PC-3 (cell line): ENCODE results near the gene HSPB6. TPM values are rescaled to one million over a fixed set of nuclear protein-coding genes. Genes with fewer than 3 reads are reported as not detected.

ENCODE experiments used
- ATAC-seq: fragments of 200-7000 bp; cut with Tn5 transposase; 2 replicates; pipeline ENCODE4 v1.9.1; 2020; ENCODE audit warnings: mild to moderate bottlenecking, moderate library complexity
- BruUV-seq: library from RNA; stranded (reverse); fragments of 400-500 nt; replicated peaks from 2 replicates; lab custom pipeline; 2021; lab: Mats Ljungman, UMichigan
- CTCF ChIA-PET: fragments of 300-600 bp; sonication (Branson Sonifier 250); formaldehyde crosslinking; loops from one replicate; lab custom pipeline; 2022; ENCODE audit warnings: antibody characterized with exemption; lab: Charles Lee
- POLR2A ChIA-PET: fragments of 300-600 bp; sonication (Branson Sonifier 250); formaldehyde crosslinking; loops from one replicate; lab custom pipeline; 2022; ENCODE audit warnings: antibody characterized with exemption; ENCODE audit not compliant: unreplicated experiment; lab: Charles Lee
- DNase-seq: peaks from one replicate; pipeline ENCODE4 v3.0.0-alpha.2; 2015
- H2AFZ ChIP-seq: fragments of 300-600 bp; sonication (generic); 2 replicates; pipeline ENCODE4 v1.6.0; 2016; ENCODE audit warnings: antibody characterized with exemption, low read length
- H3F3A ChIP-seq: fragments of 300-600 bp; sonication (generic); one replicate; pipeline ENCODE4 v1.6.0; 2017; ENCODE audit warnings: antibody characterized with exemption, low read length, control low read depth, mild to moderate bottlenecking; ENCODE audit not compliant: unreplicated experiment
- H3K27ac ChIP-seq: fragments of 300-600 bp; sonication (generic); 2 replicates; pipeline ENCODE4 v1.5.1; 2016; ENCODE audit warnings: mild to moderate bottlenecking, low read length
- H3K27me3 ChIP-seq: fragments of 300-600 bp; sonication (generic); 2 replicates; pipeline ENCODE4 v1.6.1; 2016; ENCODE audit warnings: low read length, mixed read lengths
- H3K36me3 ChIP-seq: fragments of 300-600 bp; sonication (generic); 2 replicates; pipeline ENCODE4 v1.6.1; 2016; ENCODE audit warnings: low read depth, mixed run types, low read length, mixed read lengths
- H3K4me1 ChIP-seq: fragments of 300-600 bp; sonication (generic); 2 replicates; pipeline ENCODE4 v1.5.1; 2016; ENCODE audit warnings: low read length; ENCODE audit not compliant: insufficient read depth
- H3K4me2 ChIP-seq: fragments of 300-600 bp; sonication (generic); 2 replicates; pipeline ENCODE4 v1.6.0; 2016; ENCODE audit warnings: low read length
- H3K4me3 ChIP-seq: fragments of 300-600 bp; sonication (generic); 2 replicates; pipeline ENCODE4 v1.5.1; 2016; ENCODE audit warnings: mild to moderate bottlenecking, low read length, mixed read lengths
- H3K79me2 ChIP-seq: fragments of 300-600 bp; sonication (generic); 2 replicates; pipeline ENCODE4 v1.6.1; 2017; ENCODE audit warnings: low read length, mixed read lengths
- H3K9ac ChIP-seq: fragments of 300-600 bp; sonication (generic); 2 replicates; pipeline ENCODE4 v1.6.0; 2016; ENCODE audit warnings: mild to moderate bottlenecking, low read length
- H3K9me2 ChIP-seq: fragments of 300-600 bp; sonication (generic); replicated peaks from 2 replicates; pipeline ENCODE4 v1.6.1; 2016; ENCODE audit warnings: mixed run types, low read length, mixed read lengths
- H3K9me3 ChIP-seq: fragments of 300-600 bp; sonication (generic); 2 replicates; pipeline ENCODE4 v1.6.1; 2016; ENCODE audit warnings: low read length, mixed read lengths
- H4K20me1 ChIP-seq: fragments of 300-600 bp; sonication (generic); 2 replicates; pipeline ENCODE4 v1.6.1; 2016; ENCODE audit warnings: low read length, mixed read lengths
- CTCF ChIP-seq: fragments of 300-600 bp; sonication (generic); conservative IDR thresholded peaks from 2 replicates; pipeline ENCODE4 v1.5.1; 2017; ENCODE audit warnings: antibody characterized with exemption, low read depth, mild to moderate bottlenecking, low read length
- EZH2 ChIP-seq: fragments of 300-600 bp; sonication (generic); IDR thresholded peaks from one replicate; pipeline ENCODE4 v1.6.1; 2017; ENCODE audit warnings: antibody characterized with exemption, mild to moderate bottlenecking, low read length; ENCODE audit not compliant: unreplicated experiment
- EZH2phosphoT487 ChIP-seq: fragments of 300-600 bp; sonication (generic); IDR thresholded peaks from 2 replicates; pipeline ENCODE4 v1.6.1; 2018; ENCODE audit warnings: mild to moderate bottlenecking, antibody characterized with exemption, low read length, borderline replicate concordance
- intact Hi-C: fragments of 100-400 bp; cut with micrococcal nuclease; formaldehyde crosslinking; loops from 2 replicates; pipeline ENCODE4 v1.9.0; 2023
- total RNA-seq: library from RNA; depleted of rRNA; stranded (reverse); fragments of >200 nt; gene quantifications from 2 replicates; pipeline ENCODE4 v1.2.3, GENCODE V29; 2014

HSPB6 gene
- total RNA-seq, 1 experiment from 2014 or later, result not detected

DNA sequence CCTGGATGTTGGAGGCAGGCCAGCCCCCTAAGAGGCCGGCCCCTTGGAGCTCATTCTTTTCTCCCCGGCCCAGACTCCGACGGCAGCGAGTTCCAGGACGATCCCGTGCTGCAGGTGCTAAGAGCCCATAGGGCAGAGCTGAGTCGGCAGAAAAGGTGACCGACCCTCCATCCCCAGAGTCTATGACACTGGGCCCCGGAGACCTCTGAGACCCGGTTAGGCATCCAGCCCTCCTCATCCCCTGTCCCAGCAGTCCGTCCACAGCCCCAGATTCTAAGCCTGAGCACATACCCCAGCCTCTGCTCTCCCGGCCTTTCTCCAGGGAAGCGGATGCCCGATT, 11.2 kb upstream of the HSPB6 start:
- Histone ChIP-seq H3K27ac (no peak overlapping the region), H3K4me1 (peaks cover 6% of the 10 kb centered on the region; the same call in 1 of the 2 replicates), H3K36me3 (no peaks in the 10 kb centered on the region), H3K9ac (no peak overlapping the region), H3K27me3 (no peaks in the 10 kb centered on the region), H3K79me2 (no peaks in the 10 kb centered on the region), H3K4me3 (no peak overlapping the region), H3K9me2 (no peaks in the 10 kb centered on the region), H4K20me1 (no peaks in the 10 kb centered on the region), H3F3A (no peaks in the 10 kb centered on the region), H3K9me3 (no peaks in the 10 kb centered on the region), H2AFZ (no peak overlapping the region), H3K4me2 (no peak overlapping the region)
- BruUV-seq, result no TSS peak
- CTCF ChIA-PET, result no interaction called here
- ATAC-seq, result no peak
- TF ChIP-seq CTCF (no peak), EZH2 (no peak), EZH2phosphoT487 (no peak)
- no peak for DNase-seq
- POLR2A ChIA-PET, result no interaction called here
- intact Hi-C loops, result no loop called here

GRCh38 chr19:35767288-35768081, 10.7 kb upstream of the HSPB6 start:
- Histone ChIP-seq H4K20me1 (no peaks in the 10 kb centered on the region), H3K4me2 (no peak overlapping the region), H3K9me2 (no peaks in the 10 kb centered on the region), H3K27ac (no peak overlapping the region), H2AFZ (no peak overlapping the region), H3F3A (no peaks in the 10 kb centered on the region), H3K9ac (no peak overlapping the region), H3K36me3 (no peaks in the 10 kb centered on the region), H3K4me1 (peaks cover 6% of the 10 kb centered on the region; the same call in 1 of the 2 replicates), H3K4me3 (no peak overlapping the region), H3K79me2 (no peaks in the 10 kb centered on the region), H3K9me3 (no peaks in the 10 kb centered on the region), H3K27me3 (no peaks in the 10 kb centered on the region)
- intact Hi-C loops, result no loop called here
- CTCF ChIA-PET, result no interaction called here
- DNase-seq, result no peak
- POLR2A ChIA-PET, result no interaction called here
- no peak for ATAC-seq
- TF ChIP-seq CTCF, result no peak
- no peak for TF ChIP-seq EZH2
- no peak for TF ChIP-seq EZH2phosphoT487
- BruUV-seq, result no TSS peak

DNA sequence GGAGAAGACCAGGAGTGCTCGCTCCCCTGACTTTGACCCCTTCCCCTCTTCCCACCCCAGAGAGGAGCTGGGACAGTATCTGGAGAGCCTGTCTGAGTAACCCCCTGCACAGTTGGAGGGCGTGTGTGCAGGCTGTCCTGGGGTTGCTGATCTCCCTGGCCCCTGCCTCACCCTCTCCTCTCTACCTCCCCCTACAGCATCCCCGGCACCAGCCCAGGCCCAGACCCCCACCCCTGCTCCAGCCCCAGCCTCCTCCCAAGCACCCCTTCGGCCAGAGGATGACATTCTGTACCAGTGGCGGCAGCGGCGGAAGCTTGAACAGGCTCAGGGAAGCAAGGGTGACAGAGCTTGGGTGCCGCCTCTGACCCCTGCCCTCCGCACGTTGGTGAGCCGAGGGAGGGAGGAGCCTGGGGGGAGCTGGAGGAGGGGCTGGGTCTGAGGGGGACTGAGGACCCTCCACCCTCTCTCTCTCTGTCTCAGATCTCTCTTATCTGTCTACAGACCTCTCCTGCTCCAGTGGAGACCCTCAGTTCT, 9.8 kb upstream of the HSPB6 start:
- Histone ChIP-seq H3K36me3 (no peaks in the 10 kb centered on the region), H4K20me1 (no peaks in the 10 kb centered on the region), H3K4me1 (peaks cover 6% of the 10 kb centered on the region; the same call in 1 of the 2 replicates), H3K4me3 (no peak overlapping the region), H3K4me2 (no peak overlapping the region), H3K27me3 (no peaks in the 10 kb centered on the region), H3K27ac (no peak overlapping the region), H3K79me2 (no peaks in the 10 kb centered on the region), H3F3A (no peaks in the 10 kb centered on the region), H3K9me3 (no peaks in the 10 kb centered on the region), H3K9me2 (no peaks in the 10 kb centered on the region), H3K9ac (no peak overlapping the region), H2AFZ (no peak overlapping the region)
- DNase-seq (no peak), ATAC-seq (no peak)
- no peak for TF ChIP-seq CTCF
- TF ChIP-seq EZH2phosphoT487, result no peak
- no peak for TF ChIP-seq EZH2
- ChIA-PET POLR2A (no interaction called here), CTCF (no interaction called here)
- intact Hi-C loops, result no loop called here
- no TSS peak for BruUV-seq
